ENCODE results near the gene ARHGAP10. TPM values are rescaled to one million over a fixed set of nuclear protein-coding genes. Genes with fewer than 3 reads are reported as not detected.

Gene ARHGAP10
- total and polyA plus RNA-seq, 4 experiments from 2014 or later, result 6.4 to 8.3 (median 7.8) TPM

- Mint-ChIP-seq H3K27me3 (no peaks in the 10 kb centered on the region), H3K4me3 (peak overlapping the region in 7 of 8 donors; percentile 26 to 83 (median 56)), H3K9me3 (peaks cover 0 to 13% (median 7%) of the 10 kb centered on the region in 8 donors), H3K36me3 (peaks cover 0 to 2% of the 10 kb centered on the region in 2 donors), H3K4me1 (peaks cover 67 to 91% (median 83%) of the 10 kb centered on the region in 4 donors), H3K27ac (peak overlapping the region; percentile 76 to 99 (median 94))
- H3K36me3 ChIP-seq (ENCODE audit: insufficient read depth, low read length), result no peaks in the 10 kb centered on the region
- H3K4me3 ChIP-seq (ENCODE audit: low read length in 2 of 2), result no peak overlapping the region
- H3K4me1 ChIP-seq (ENCODE audit: insufficient read depth, low read length), result peaks cover 86% of the 10 kb centered on the region
- H3K27ac ChIP-seq (ENCODE audit: low read depth, low read length), result peak overlapping the region; percentile 27
- intact Hi-C loops (cut with micrococcal nuclease), result loop anchor here (5.0 to 10.0 kb wide), 2 partner anchors 112 to 369 kb away; partner anchors contain the start of gene PRMT9
- DNase-seq, result peak in 2 of 5 donors; percentile 17 to 23
- CTCF ChIA-PET (ENCODE audit: partially characterized antibody), result interaction anchor here (0.6 to 4.4 kb wide), 9 partner anchors 9 to 985 kb away, joined by 3 to 33 read pairs (median 4); no protein-coding TSS in a partner anchor
- no peaks in the 10 kb centered on the region for H3K27me3 ChIP-seq (ENCODE audit: insufficient read depth, low read length)
- no peaks in the 10 kb centered on the region for H3K9me3 ChIP-seq (ENCODE audit: control insufficient read depth in 1 of 2, low read length in 2 of 2)
- POLR2A ChIA-PET (ENCODE audit: partially characterized antibody), result interaction anchor here (0.8 to 8.4 kb wide), 4 partner anchors 111 to 390 kb away, joined by 3 to 129 read pairs (median 4); partner anchors contain the start of genes ARHGAP10 and NR3C2
Measured at GRCh38 chr4:148054275-148054674, 322.4 kb downstream of the ARHGAP10 start.

GRCh38 chr4:148055844-148056243 lies 324.0 kb downstream of the ARHGAP10 start:
- POLR2A ChIA-PET (ENCODE audit: partially characterized antibody), result interaction anchor here (0.9 to 8.4 kb wide), 2 partner anchors 245 to 389 kb away, joined by 3 to 129 read pairs; partner anchors contain the start of gene NR3C2
- peak overlapping the region in 6 of 8 donors; percentile 7 to 75 (median 24) for H3K4me3 Mint-ChIP-seq

GRCh38 chr4:148056879-148057278 lies 325.0 kb downstream of the ARHGAP10 start:
- H3K27ac Mint-ChIP-seq, result peak overlapping the region; percentile 59 to 92 (median 85)
- CTCF ChIA-PET (ENCODE audit: partially characterized antibody), result interaction anchor here (0.6 to 4.4 kb wide), 14 partner anchors 9 to 393 kb away, joined by 3 to 33 read pairs (median 4); partner anchors contain the start of gene NR3C2
- H3K27ac ChIP-seq (ENCODE audit: low read depth, low read length), result peak overlapping the region; percentile 11
- no peaks in the 10 kb centered on the region for H3K27me3 Mint-ChIP-seq
- no peaks in the 10 kb centered on the region for H3K36me3 ChIP-seq (ENCODE audit: insufficient read depth, low read length)
- H3K4me3 Mint-ChIP-seq, result peak overlapping the region in 6 of 8 donors; percentile 6 to 76 (median 44)
- peaks cover 0 to 21% (median 12%) of the 10 kb centered on the region in 8 donors for H3K9me3 Mint-ChIP-seq
- no peaks in the 10 kb centered on the region for H3K9me3 ChIP-seq (ENCODE audit: control insufficient read depth in 1 of 2, low read length in 2 of 2)
- intact Hi-C loops (cut with micrococcal nuclease), result loop anchor here (10.0 kb wide), 1 partner anchor 372 kb away; the partner anchor contains the start of gene PRMT9
- DNase-seq, result peak; percentile 37 to 77 (median 54)
- POLR2A ChIA-PET (ENCODE audit: partially characterized antibody), result interaction anchor here (0.6 to 8.4 kb wide), 6 partner anchors 11 to 388 kb away, joined by 3 to 129 read pairs (median 3); partner anchors contain the start of gene NR3C2
- peaks cover 71 to 98% (median 88%) of the 10 kb centered on the region in 4 donors for H3K4me1 Mint-ChIP-seq
- H3K36me3 Mint-ChIP-seq, result peaks cover 10 to 11% of the 10 kb centered on the region in 2 donors
- H3K4me3 ChIP-seq (ENCODE audit: low read length in 2 of 2), result no peak overlapping the region
- peaks cover 98% of the 10 kb centered on the region for H3K4me1 ChIP-seq (ENCODE audit: insufficient read depth, low read length)
- H3K27me3 ChIP-seq (ENCODE audit: insufficient read depth, low read length), result no peaks in the 10 kb centered on the region

More at GRCh38 chr4:148055844-148056243, 324.0 kb downstream of the ARHGAP10 start:
- Histone ChIP-seq H3K4me3 (ENCODE audit: low read length in 2 of 2) (no peak overlapping the region), H3K36me3 (ENCODE audit: insufficient read depth, low read length) (no peaks in the 10 kb centered on the region), H3K27ac (ENCODE audit: low read depth, low read length) (no peak overlapping the region), H3K9me3 (ENCODE audit: control insufficient read depth in 1 of 2, low read length in 2 of 2) (no peaks in the 10 kb centered on the region), H3K4me1 (ENCODE audit: insufficient read depth, low read length) (peaks cover 98% of the 10 kb centered on the region), H3K27me3 (ENCODE audit: insufficient read depth, low read length) (no peaks in the 10 kb centered on the region)
- Mint-ChIP-seq H3K36me3 (peaks cover 8 to 10% of the 10 kb centered on the region in 2 donors), H3K27me3 (no peaks in the 10 kb centered on the region), H3K4me1 (peaks cover 71 to 98% (median 89%) of the 10 kb centered on the region in 4 donors), H3K9me3 (peaks cover 0 to 21% (median 12%) of the 10 kb centered on the region in 8 donors), H3K27ac (peak overlapping the region; percentile 59 to 99 (median 85))
- intact Hi-C loops (cut with micrococcal nuclease), result loop anchor here (10.0 kb wide), 1 partner anchor 371 kb away; the partner anchor contains the start of gene PRMT9
- DNase-seq, result no peak
- CTCF ChIA-PET (ENCODE audit: partially characterized antibody), result interaction anchor here (0.9 to 4.4 kb wide), 13 partner anchors 8 to 392 kb away, joined by 3 to 33 read pairs (median 4); partner anchors contain the start of gene NR3C2

GRCh38 chr4:148057516-148057915 lies 325.6 kb downstream of the ARHGAP10 start:
- H3K27ac ChIP-seq (ENCODE audit: low read depth, low read length), result no peak overlapping the region
- intact Hi-C loops (cut with micrococcal nuclease), result loop anchor here (10.0 kb wide), 1 partner anchor 373 kb away; the partner anchor contains the start of gene PRMT9
- no peaks in the 10 kb centered on the region for H3K9me3 ChIP-seq (ENCODE audit: control insufficient read depth in 1 of 2, low read length in 2 of 2)
- no peaks in the 10 kb centered on the region for H3K27me3 ChIP-seq (ENCODE audit: insufficient read depth, low read length)
- no peaks in the 10 kb centered on the region for H3K27me3 Mint-ChIP-seq
- no peak overlapping the region for H3K4me3 ChIP-seq (ENCODE audit: low read length in 2 of 2)
- ChIA-PET CTCF (ENCODE audit: partially characterized antibody) (interaction anchor here (0.8 to 2.4 kb wide), 8 partner anchors 9 to 392 kb away, joined by 3 to 13 read pairs (median 4); partner anchors contain the start of gene NR3C2), POLR2A (ENCODE audit: partially characterized antibody) (interaction anchor here (0.9 to 8.4 kb wide), 3 partner anchors 10 to 387 kb away, joined by 3 to 129 read pairs (median 3); partner anchors contain the start of gene NR3C2)
- no peaks in the 10 kb centered on the region for H3K36me3 ChIP-seq (ENCODE audit: insufficient read depth, low read length)
- H3K27ac Mint-ChIP-seq, result peak overlapping the region; percentile 60 to 92 (median 85)
- peaks cover 10 to 11% of the 10 kb centered on the region in 2 donors for H3K36me3 Mint-ChIP-seq
- H3K4me3 Mint-ChIP-seq, result peak overlapping the region in 5 of 8 donors; percentile 1 to 76 (median 22)
- peaks cover 66 to 98% (median 86%) of the 10 kb centered on the region in 4 donors for H3K4me1 Mint-ChIP-seq
- H3K4me1 ChIP-seq (ENCODE audit: insufficient read depth, low read length), result peaks cover 96% of the 10 kb centered on the region
- H3K9me3 Mint-ChIP-seq, result peaks cover 0 to 21% (median 12%) of the 10 kb centered on the region in 8 donors
- DNase-seq, result no peak

GRCh38 chr4:148057984-148058859 lies 326.3 kb downstream of the ARHGAP10 start:
- Mint-ChIP-seq H3K36me3 (peaks cover 10 to 11% of the 10 kb centered on the region in 2 donors), H3K4me1 (peaks cover 60 to 93% (median 79%) of the 10 kb centered on the region in 4 donors), H3K27me3 (no peaks in the 10 kb centered on the region), H3K9me3 (peaks cover 0 to 21% (median 12%) of the 10 kb centered on the region in 8 donors), H3K4me3 (peak overlapping the region in 4 of 8 donors; percentile 10 to 51 (median 28)), H3K27ac (peak overlapping the region; percentile 48 to 96 (median 81))
- Histone ChIP-seq H3K4me3 (ENCODE audit: low read length in 2 of 2) (no peak overlapping the region), H3K36me3 (ENCODE audit: insufficient read depth, low read length) (no peaks in the 10 kb centered on the region), H3K27me3 (ENCODE audit: insufficient read depth, low read length) (no peaks in the 10 kb centered on the region), H3K27ac (ENCODE audit: low read depth, low read length) (no peak overlapping the region), H3K4me1 (ENCODE audit: insufficient read depth, low read length) (peaks cover 89% of the 10 kb centered on the region), H3K9me3 (ENCODE audit: control insufficient read depth in 1 of 2, low read length in 2 of 2) (no peaks in the 10 kb centered on the region)
- intact Hi-C loops (cut with micrococcal nuclease), result loop anchor here (10.0 kb wide), 1 partner anchor 373 kb away; the partner anchor contains the start of gene PRMT9
- POLR2A ChIA-PET (ENCODE audit: partially characterized antibody), result interaction anchor here (1.6 to 8.4 kb wide), 4 partner anchors 13 to 388 kb away, joined by 10 to 129 read pairs (median 19); partner anchors contain the start of gene NR3C2
- no peak for DNase-seq
- CTCF ChIA-PET (ENCODE audit: partially characterized antibody), result interaction anchor here (1.3 to 1.7 kb wide), 3 partner anchors 8 to 383 kb away, joined by 3 to 7 read pairs (median 6); no protein-coding TSS in a partner anchor

GRCh38 chr4:148059617-148060180 lies 327.8 kb downstream of the ARHGAP10 start:
- Mint-ChIP-seq H3K4me3 (peak overlapping the region; percentile 73 to 89 (median 82)), H3K9me3 (peaks cover 0 to 21% (median 12%) of the 10 kb centered on the region in 8 donors), H3K36me3 (peaks cover 11 to 22% of the 10 kb centered on the region in 2 donors), H3K27ac (peak overlapping the region; percentile 81 to 98 (median 94)), H3K27me3 (no peaks in the 10 kb centered on the region), H3K4me1 (peaks cover 47 to 78% (median 65%) of the 10 kb centered on the region in 4 donors)
- Histone ChIP-seq H3K36me3 (ENCODE audit: insufficient read depth, low read length) (no peaks in the 10 kb centered on the region), H3K9me3 (ENCODE audit: control insufficient read depth in 1 of 2, low read length in 2 of 2) (no peaks in the 10 kb centered on the region), H3K27ac (ENCODE audit: low read depth, low read length) (peak overlapping the region; percentile 70), H3K4me1 (ENCODE audit: insufficient read depth, low read length) (peaks cover 74% of the 10 kb centered on the region), H3K4me3 (ENCODE audit: low read length in 2 of 2) (no peak overlapping the region), H3K27me3 (ENCODE audit: insufficient read depth, low read length) (no peaks in the 10 kb centered on the region)
- no peak for DNase-seq
- intact Hi-C loops (cut with micrococcal nuclease), result loop anchor here (1.0 to 10.0 kb wide), 3 partner anchors 375 to 443 kb away; partner anchors contain the start of genes NR3C2, PRMT9 and TMEM184C
- ChIA-PET CTCF (ENCODE audit: partially characterized antibody) (interaction anchor here (0.6 to 1.7 kb wide), 8 partner anchors 9 to 383 kb away, joined by 3 to 11 read pairs (median 3); no protein-coding TSS in a partner anchor), POLR2A (ENCODE audit: partially characterized antibody) (interaction anchor here (1.5 to 4.1 kb wide), 6 partner anchors 8 to 387 kb away, joined by 6 to 43 read pairs (median 14); partner anchors contain the start of genes ARHGAP10 and NR3C2)
